ENCODE data around the gene COL11A2. TPM values are rescaled to one million over a fixed set of nuclear protein-coding genes. Genes with fewer than 3 reads are reported as not detected.

Gene COL11A2
- total and polyA plus RNA-seq, 2 of the 13 experiments (the other 11 are each of a cell fraction or from before 2014, with no cell fraction given): 0.55 TPM

DNA sequence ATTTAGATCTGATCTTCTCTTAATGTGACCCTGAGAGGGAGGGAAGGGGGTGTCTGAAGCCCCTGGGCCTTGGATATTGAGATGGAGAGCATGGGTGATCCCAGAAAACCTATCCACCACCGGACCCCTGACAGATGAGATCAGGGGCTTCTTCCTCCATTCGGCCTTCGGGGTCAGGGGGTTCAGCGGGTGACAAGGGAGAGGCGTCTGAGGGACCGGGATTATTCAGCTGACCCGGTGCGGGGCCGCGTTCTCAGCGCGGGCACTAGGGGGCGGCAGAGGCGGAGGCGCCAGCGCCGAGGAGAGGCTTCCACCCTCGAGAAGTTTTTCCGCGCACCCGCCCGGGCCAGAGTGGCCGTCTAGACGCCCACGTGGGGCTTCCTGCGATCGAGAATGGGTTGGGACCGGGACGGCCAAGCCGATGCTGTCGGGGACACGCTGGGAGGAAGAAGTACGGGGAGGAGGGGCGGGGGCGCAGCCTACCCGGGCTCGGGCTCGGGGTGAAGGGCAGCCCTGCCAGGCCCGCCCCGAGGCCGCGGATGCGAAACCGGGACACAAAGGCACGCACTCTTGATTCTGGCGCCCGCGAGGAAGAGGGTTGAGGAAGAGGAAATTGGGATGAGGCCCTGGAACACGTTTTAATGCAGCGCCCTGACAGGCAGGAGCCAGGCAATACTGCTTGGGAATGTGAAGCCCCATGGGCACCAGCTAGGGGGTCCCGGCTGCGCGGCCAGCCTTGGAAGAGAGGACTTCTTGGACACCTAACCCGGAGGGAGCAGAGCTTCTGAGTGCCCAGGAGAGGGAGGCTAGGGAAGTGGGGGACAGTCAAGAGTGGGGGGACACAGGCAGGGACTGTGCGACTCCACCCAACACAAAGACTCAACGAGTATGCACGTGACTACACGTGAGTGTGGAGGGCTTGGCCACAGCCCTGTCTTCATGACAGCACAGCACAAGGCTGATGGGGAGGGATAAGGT, 30.6 kb downstream of the COL11A2 start (continued):
- TF ChIP-seq SRSF4 (IDR thresholded peaks at IDR 0.05; ENCODE audit: low read depth, low read length, poor library complexity, severe bottlenecking): no peak
- TF ChIP-seq STAG1 (CRISPR knock-in tag; IDR thresholded peaks at IDR 0.05): peak; percentile 63
- no peak for TF ChIP-seq HNRNPH1 (optimal IDR thresholded peaks at IDR 0.05; ENCODE audit: low read depth, low read length)
- TF ChIP-seq, protein P1, sequence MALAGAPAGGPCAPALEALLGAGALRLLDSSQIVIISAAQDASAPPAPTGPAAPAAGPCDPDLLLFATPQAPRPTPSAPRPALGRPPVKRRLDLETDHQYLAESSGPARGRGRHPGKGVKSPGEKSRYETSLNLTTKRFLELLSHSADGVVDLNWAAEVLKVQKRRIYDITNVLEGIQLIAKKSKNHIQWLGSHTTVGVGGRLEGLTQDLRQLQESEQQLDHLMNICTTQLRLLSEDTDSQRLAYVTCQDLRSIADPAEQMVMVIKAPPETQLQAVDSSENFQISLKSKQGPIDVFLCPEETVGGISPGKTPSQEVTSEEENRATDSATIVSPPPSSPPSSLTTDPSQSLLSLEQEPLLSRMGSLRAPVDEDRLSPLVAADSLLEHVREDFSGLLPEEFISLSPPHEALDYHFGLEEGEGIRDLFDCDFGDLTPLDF (CRISPR knock-in tag; IDR thresholded peaks at IDR 0.05): no peak
- TF ChIP-seq, protein P2, sequence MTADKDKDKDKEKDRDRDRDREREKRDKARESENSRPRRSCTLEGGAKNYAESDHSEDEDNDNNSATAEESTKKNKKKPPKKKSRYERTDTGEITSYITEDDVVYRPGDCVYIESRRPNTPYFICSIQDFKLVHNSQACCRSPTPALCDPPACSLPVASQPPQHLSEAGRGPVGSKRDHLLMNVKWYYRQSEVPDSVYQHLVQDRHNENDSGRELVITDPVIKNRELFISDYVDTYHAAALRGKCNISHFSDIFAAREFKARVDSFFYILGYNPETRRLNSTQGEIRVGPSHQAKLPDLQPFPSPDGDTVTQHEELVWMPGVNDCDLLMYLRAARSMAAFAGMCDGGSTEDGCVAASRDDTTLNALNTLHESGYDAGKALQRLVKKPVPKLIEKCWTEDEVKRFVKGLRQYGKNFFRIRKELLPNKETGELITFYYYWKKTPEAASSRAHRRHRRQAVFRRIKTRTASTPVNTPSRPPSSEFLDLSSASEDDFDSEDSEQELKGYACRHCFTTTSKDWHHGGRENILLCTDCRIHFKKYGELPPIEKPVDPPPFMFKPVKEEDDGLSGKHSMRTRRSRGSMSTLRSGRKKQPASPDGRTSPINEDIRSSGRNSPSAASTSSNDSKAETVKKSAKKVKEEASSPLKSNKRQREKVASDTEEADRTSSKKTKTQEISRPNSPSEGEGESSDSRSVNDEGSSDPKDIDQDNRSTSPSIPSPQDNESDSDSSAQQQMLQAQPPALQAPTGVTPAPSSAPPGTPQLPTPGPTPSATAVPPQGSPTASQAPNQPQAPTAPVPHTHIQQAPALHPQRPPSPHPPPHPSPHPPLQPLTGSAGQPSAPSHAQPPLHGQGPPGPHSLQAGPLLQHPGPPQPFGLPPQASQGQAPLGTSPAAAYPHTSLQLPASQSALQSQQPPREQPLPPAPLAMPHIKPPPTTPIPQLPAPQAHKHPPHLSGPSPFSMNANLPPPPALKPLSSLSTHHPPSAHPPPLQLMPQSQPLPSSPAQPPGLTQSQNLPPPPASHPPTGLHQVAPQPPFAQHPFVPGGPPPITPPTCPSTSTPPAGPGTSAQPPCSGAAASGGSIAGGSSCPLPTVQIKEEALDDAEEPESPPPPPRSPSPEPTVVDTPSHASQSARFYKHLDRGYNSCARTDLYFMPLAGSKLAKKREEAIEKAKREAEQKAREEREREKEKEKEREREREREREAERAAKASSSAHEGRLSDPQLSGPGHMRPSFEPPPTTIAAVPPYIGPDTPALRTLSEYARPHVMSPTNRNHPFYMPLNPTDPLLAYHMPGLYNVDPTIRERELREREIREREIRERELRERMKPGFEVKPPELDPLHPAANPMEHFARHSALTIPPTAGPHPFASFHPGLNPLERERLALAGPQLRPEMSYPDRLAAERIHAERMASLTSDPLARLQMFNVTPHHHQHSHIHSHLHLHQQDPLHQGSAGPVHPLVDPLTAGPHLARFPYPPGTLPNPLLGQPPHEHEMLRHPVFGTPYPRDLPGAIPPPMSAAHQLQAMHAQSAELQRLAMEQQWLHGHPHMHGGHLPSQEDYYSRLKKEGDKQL (CRISPR knock-in tag; IDR thresholded peaks at IDR 0.05; ENCODE audit: low read depth): no peak
- no peak for TF ChIP-seq ELF1 (CRISPR knock-in tag; IDR thresholded peaks at IDR 0.05)
- no peak for TF ChIP-seq HHEX (CRISPR knock-in tag; IDR thresholded peaks at IDR 0.05)
- no peak for TF ChIP-seq ZNF468 (CRISPR knock-in tag; IDR thresholded peaks at IDR 0.05)
- no peak for TF ChIP-seq RXRA (CRISPR knock-in tag; IDR thresholded peaks at IDR 0.05)
- TF ChIP-seq, protein P3, sequence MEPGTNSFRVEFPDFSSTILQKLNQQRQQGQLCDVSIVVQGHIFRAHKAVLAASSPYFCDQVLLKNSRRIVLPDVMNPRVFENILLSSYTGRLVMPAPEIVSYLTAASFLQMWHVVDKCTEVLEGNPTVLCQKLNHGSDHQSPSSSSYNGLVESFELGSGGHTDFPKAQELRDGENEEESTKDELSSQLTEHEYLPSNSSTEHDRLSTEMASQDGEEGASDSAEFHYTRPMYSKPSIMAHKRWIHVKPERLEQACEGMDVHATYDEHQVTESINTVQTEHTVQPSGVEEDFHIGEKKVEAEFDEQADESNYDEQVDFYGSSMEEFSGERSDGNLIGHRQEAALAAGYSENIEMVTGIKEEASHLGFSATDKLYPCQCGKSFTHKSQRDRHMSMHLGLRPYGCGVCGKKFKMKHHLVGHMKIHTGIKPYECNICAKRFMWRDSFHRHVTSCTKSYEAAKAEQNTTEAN (CRISPR knock-in tag; conservative IDR thresholded peaks at IDR 0.05): no peak
- TF ChIP-seq PCBP2 (optimal IDR thresholded peaks at IDR 0.05; ENCODE audit: low read depth, low read length, poor library complexity, severe bottlenecking): no peak
- TF ChIP-seq, protein P4, sequence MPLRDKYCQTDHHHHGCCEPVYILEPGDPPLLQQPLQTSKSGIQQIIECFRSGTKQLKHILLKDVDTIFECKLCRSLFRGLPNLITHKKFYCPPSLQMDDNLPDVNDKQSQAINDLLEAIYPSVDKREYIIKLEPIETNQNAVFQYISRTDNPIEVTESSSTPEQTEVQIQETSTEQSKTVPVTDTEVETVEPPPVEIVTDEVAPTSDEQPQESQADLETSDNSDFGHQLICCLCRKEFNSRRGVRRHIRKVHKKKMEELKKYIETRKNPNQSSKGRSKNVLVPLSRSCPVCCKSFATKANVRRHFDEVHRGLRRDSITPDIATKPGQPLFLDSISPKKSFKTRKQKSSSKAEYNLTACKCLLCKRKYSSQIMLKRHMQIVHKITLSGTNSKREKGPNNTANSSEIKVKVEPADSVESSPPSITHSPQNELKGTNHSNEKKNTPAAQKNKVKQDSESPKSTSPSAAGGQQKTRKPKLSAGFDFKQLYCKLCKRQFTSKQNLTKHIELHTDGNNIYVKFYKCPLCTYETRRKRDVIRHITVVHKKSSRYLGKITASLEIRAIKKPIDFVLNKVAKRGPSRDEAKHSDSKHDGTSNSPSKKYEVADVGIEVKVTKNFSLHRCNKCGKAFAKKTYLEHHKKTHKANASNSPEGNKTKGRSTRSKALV (CRISPR knock-in tag; IDR thresholded peaks at IDR 0.05): no peak
- TF ChIP-seq, protein P5, sequence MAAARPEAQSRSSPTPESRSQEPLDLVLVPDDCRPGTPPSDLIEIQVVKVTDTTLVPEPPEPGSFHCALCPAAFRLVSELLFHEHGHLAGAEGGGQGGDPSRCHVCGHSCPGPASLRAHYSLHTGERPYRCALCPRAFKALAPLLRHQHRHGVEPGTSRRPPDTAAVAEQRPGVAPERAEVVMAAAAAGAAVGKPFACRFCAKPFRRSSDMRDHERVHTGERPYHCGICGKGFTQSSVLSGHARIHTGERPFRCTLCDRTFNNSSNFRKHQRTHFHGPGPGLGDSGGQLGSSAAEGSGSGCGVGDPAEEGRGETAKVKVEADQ (CRISPR knock-in tag; IDR thresholded peaks at IDR 0.05; ENCODE audit: borderline replicate concordance): no peak
- no peak for TF ChIP-seq KDM5A (IDR thresholded peaks at IDR 0.05; ENCODE audit: borderline replicate concordance, low read length)
- no peak; the same call in 1 of the 2 replicates for TF ChIP-seq FOSL2 (CRISPR knock-in tag; IDR thresholded peaks at IDR 0.05)
- TF ChIP-seq, protein P6, sequence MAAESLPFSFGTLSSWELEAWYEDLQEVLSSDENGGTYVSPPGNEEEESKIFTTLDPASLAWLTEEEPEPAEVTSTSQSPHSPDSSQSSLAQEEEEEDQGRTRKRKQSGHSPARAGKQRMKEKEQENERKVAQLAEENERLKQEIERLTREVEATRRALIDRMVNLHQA (CRISPR knock-in tag; IDR thresholded peaks at IDR 0.05): no peak
- no peak for TF ChIP-seq HMG20B (CRISPR knock-in tag; conservative IDR thresholded peaks at IDR 0.05)
